Measurements from ENCODE around the gene SLC35F4.

DNA sequence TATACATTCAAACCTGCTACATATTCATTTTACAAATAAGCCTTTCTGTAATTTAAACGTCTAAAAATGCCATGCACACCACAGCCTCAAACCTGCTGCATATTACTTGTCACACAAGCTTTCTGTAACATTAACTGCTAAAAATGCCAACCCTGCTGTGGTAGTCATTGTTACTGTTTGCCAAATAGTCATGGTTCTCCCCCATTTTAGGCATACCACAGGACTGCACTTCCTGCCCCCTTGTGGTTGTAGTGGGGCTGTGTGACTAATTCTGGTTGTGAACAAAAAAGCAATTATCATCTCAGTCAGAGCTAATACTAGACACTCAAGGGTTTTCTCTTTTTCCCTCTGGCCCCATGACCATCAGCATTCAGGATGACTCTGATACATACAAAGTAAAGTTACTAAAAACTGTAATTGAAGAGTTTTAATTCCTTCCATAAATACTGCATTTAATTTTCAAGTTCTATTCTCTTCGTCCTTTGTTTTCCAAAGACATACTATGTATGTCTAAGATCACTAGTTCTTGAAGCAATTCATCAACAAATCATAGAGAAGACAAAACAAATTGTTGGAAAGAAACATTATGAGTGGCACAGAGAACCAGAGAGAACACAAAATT lies 5.7 kb upstream of the SLC35F4 start:
- TF ChIP-seq EZH2 (IDR thresholded peaks at IDR 0.05) = no peak
- TF ChIP-seq, protein P1, sequence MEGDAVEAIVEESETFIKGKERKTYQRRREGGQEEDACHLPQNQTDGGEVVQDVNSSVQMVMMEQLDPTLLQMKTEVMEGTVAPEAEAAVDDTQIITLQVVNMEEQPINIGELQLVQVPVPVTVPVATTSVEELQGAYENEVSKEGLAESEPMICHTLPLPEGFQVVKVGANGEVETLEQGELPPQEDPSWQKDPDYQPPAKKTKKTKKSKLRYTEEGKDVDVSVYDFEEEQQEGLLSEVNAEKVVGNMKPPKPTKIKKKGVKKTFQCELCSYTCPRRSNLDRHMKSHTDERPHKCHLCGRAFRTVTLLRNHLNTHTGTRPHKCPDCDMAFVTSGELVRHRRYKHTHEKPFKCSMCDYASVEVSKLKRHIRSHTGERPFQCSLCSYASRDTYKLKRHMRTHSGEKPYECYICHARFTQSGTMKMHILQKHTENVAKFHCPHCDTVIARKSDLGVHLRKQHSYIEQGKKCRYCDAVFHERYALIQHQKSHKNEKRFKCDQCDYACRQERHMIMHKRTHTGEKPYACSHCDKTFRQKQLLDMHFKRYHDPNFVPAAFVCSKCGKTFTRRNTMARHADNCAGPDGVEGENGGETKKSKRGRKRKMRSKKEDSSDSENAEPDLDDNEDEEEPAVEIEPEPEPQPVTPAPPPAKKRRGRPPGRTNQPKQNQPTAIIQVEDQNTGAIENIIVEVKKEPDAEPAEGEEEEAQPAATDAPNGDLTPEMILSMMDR (IDR thresholded peaks at IDR 0.05 in 2 of 3, conservative IDR thresholded peaks at IDR 0.05 in 1 of 3; ENCODE audit: borderline replicate concordance in 1 of 3, insufficient read depth in 1 of 3, low read depth in 2 of 3, low read length in 2 of 3) = peak; percentile 64 to 89 (median 83); a peak in 5 of 6 replicates
- no peak for TF ChIP-seq YY1 (IDR thresholded peaks at IDR 0.05; ENCODE audit: extremely low read depth, insufficient replicate concordance, low read depth, low read length)
- no peak for TF ChIP-seq POLR2A (IDR thresholded peaks at IDR 0.05; ENCODE audit: borderline replicate concordance, extremely low read depth, insufficient read depth, insufficient read length)
- TF ChIP-seq, protein P2, sequence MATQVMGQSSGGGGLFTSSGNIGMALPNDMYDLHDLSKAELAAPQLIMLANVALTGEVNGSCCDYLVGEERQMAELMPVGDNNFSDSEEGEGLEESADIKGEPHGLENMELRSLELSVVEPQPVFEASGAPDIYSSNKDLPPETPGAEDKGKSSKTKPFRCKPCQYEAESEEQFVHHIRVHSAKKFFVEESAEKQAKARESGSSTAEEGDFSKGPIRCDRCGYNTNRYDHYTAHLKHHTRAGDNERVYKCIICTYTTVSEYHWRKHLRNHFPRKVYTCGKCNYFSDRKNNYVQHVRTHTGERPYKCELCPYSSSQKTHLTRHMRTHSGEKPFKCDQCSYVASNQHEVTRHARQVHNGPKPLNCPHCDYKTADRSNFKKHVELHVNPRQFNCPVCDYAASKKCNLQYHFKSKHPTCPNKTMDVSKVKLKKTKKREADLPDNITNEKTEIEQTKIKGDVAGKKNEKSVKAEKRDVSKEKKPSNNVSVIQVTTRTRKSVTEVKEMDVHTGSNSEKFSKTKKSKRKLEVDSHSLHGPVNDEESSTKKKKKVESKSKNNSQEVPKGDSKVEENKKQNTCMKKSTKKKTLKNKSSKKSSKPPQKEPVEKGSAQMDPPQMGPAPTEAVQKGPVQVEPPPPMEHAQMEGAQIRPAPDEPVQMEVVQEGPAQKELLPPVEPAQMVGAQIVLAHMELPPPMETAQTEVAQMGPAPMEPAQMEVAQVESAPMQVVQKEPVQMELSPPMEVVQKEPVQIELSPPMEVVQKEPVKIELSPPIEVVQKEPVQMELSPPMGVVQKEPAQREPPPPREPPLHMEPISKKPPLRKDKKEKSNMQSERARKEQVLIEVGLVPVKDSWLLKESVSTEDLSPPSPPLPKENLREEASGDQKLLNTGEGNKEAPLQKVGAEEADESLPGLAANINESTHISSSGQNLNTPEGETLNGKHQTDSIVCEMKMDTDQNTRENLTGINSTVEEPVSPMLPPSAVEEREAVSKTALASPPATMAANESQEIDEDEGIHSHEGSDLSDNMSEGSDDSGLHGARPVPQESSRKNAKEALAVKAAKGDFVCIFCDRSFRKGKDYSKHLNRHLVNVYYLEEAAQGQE (IDR thresholded peaks at IDR 0.05; ENCODE audit: low read depth) = no peak
- TF ChIP-seq TCF7L2 (IDR thresholded peaks at IDR 0.05; ENCODE audit: borderline replicate concordance, extremely low read depth, insufficient read depth, insufficient read length) = no peak
